NCI-H128 (cell line): Measurements from ENCODE around the gene ULK4.
"Not testable (repeated sequence)": the region's sequence is repeated elsewhere in the genome, so short reads cannot be mapped to it uniquely, and the experiment has no call there.

Experiments
- DNase-seq: peaks from one replicate; lab custom pipeline; 2025; ENCODE audit not compliant: unreplicated experiment; lab: John Stamatoyannopoulos, UW

The ULK4 gene

GRCh38 chr3:41961751-41962679 lies at the start of gene ULK4:
Gene ULK4 (minus strand): TSS chr3:41962103. CDS start chr3:41954759, 7,344 bp downstream.
- peak; percentile 91 for DNase-seq

GRCh38 chr3:42010530-42010929 lies 48.6 kb upstream of the ULK4 start:
- no peak for DNase-seq

GRCh38 chr3:42009456-42009855 lies 47.6 kb upstream of the ULK4 start:
- no peak for DNase-seq

GRCh38 chr3:42007785-42008184 lies 45.9 kb upstream of the ULK4 start:
- no peak for DNase-seq

GRCh38 chr3:42005401-42005800 lies 43.5 kb upstream of the ULK4 start:
- DNase-seq = no peak

- DNase-seq = no peak
These were observed 40.9 kb upstream of the ULK4 start for GRCh38 chr3:42002790-42003189.

GRCh38 chr3:42001777-42002176 lies 39.9 kb upstream of the ULK4 start:
- no peak for DNase-seq

GRCh38 chr3:41999909-42000308 lies 38.0 kb upstream of the ULK4 start:
- DNase-seq = no peak

- DNase-seq = no peak
These were observed 36.0 kb upstream of the ULK4 start for GRCh38 chr3:41997702-41998550.

GRCh38 chr3:41991437-41991836 lies 29.5 kb upstream of the ULK4 start:
- no peak for DNase-seq

GRCh38 chr3:41989518-41989917 lies 27.6 kb upstream of the ULK4 start:
- no peak for DNase-seq

GRCh38 chr3:41987627-41988026 lies 25.7 kb upstream of the ULK4 start:
- no peak for DNase-seq

GRCh38 chr3:41986561-41986960 lies 24.7 kb upstream of the ULK4 start:
- DNase-seq = no peak

- DNase-seq = no peak
These were observed 23.1 kb upstream of the ULK4 start for GRCh38 chr3:41985018-41985417.

- DNase-seq = not testable (repeated sequence)
These were observed 21.2 kb upstream of the ULK4 start for GRCh38 chr3:41983091-41983490.

- not testable (repeated sequence) for DNase-seq
These were observed 15.5 kb upstream of the ULK4 start for GRCh38 chr3:41977401-41977800.

- DNase-seq = no peak
These were observed 13.7 kb upstream of the ULK4 start for GRCh38 chr3:41975416-41976103.

- DNase-seq = no peak
These were observed 12.3 kb upstream of the ULK4 start for GRCh38 chr3:41974223-41974622.

- DNase-seq = no peak
These were observed 10.9 kb upstream of the ULK4 start for GRCh38 chr3:41972802-41973201.

- DNase-seq = no peak
These were observed 4.3 kb upstream of the ULK4 start for GRCh38 chr3:41966206-41966605.

- no peak for DNase-seq
These were observed 1.9 kb upstream of the ULK4 start for GRCh38 chr3:41963823-41964222.
